Loucy (cell line): ENCODE measurements around the gene LMTK3.

ENCODE experiments used
- EZH2phosphoT487 ChIP-seq: fragments of 200-600 bp; IDR thresholded peaks from 2 replicates; pipeline ENCODE4 v1.6.1; 2018; ENCODE audit warnings: antibody characterized with exemption, mild to moderate bottlenecking, moderate library complexity, borderline replicate concordance
- TF ChIP-seq, protein P1 (sequence below): fragments of 200-600 bp; sonication (generic); conservative IDR thresholded peaks from 2 replicates; pipeline ENCODE4 v1.5.1; 2014; ENCODE audit warnings: mild to moderate bottlenecking, antibody characterized with exemption, low read length

DNA sequence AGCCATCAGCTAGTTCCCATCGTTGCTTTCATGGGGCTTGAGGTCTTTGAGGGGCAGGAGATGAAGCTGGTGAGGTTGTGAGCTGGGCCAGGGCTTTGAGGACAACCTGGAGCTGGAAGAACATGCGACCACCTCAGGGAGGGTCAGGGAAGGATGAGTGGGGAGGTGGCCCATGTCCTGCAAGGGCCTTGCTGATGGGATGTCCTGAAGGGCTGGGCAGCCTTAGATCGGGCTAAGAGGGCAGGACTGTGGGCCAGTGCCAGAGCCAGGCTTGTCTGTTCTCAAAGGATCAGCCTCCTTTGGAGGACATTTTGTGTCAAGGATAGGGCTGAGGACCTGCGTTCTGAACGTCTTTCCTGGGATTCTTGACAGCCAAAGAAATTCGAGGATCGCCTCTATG, 31.9 kb downstream of the LMTK3 start:
- TF ChIP-seq, protein P1, sequence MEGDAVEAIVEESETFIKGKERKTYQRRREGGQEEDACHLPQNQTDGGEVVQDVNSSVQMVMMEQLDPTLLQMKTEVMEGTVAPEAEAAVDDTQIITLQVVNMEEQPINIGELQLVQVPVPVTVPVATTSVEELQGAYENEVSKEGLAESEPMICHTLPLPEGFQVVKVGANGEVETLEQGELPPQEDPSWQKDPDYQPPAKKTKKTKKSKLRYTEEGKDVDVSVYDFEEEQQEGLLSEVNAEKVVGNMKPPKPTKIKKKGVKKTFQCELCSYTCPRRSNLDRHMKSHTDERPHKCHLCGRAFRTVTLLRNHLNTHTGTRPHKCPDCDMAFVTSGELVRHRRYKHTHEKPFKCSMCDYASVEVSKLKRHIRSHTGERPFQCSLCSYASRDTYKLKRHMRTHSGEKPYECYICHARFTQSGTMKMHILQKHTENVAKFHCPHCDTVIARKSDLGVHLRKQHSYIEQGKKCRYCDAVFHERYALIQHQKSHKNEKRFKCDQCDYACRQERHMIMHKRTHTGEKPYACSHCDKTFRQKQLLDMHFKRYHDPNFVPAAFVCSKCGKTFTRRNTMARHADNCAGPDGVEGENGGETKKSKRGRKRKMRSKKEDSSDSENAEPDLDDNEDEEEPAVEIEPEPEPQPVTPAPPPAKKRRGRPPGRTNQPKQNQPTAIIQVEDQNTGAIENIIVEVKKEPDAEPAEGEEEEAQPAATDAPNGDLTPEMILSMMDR, result no peak
- TF ChIP-seq EZH2phosphoT487, result no peak
